ENCODE data around the gene ZBED5.
"Not testable (repeated sequence)": the region's sequence is repeated elsewhere in the genome, so short reads cannot be mapped to it uniquely, and the experiment has no call there.

Gene ZBED5

GRCh38 chr11:10838083-10838482, 19.8 kb downstream of the ZBED5 start:
- DNase-seq (ENCODE audit: low spot score), result no peak

GRCh38 chr11:10836884-10837283, 21.0 kb downstream of the ZBED5 start:
- not testable (repeated sequence) for DNase-seq (ENCODE audit: low spot score)

- DNase-seq (ENCODE audit: low spot score), result no peak
Measured at GRCh38 chr11:10829139-10829538, 28.7 kb downstream of the ZBED5 start.

- DNase-seq (ENCODE audit: low spot score), result no peak
Measured at GRCh38 chr11:10828402-10828801, 29.5 kb downstream of the ZBED5 start.

GRCh38 chr11:10824888-10825287, 33.0 kb downstream of the ZBED5 start:
- DNase-seq (ENCODE audit: low spot score), result no peak

- no peak for DNase-seq (ENCODE audit: low spot score)
Measured at GRCh38 chr11:10823152-10823579, 34.7 kb downstream of the ZBED5 start.

- DNase-seq (ENCODE audit: low spot score), result not testable (repeated sequence)
Measured at GRCh38 chr11:10822491-10822890, 35.4 kb downstream of the ZBED5 start.

- no peak for DNase-seq (ENCODE audit: low spot score)
Measured at GRCh38 chr11:10818594-10818993, 39.3 kb downstream of the ZBED5 start.

GRCh38 chr11:10813945-10814344, 43.9 kb downstream of the ZBED5 start:
- DNase-seq (ENCODE audit: low spot score), result peak; percentile 31

GRCh38 chr11:10809373-10810160, 48.3 kb downstream of the ZBED5 start:
- DNase-seq (ENCODE audit: low spot score), result peak; percentile 39

GRCh38 chr11:10808553-10809372, 49.1 kb downstream of the ZBED5 start, which contains the start of gene EIF4G2:
Gene EIF4G2, minus strand, starts transcription at chr11:10808926.
- DNase-seq (ENCODE audit: low spot score), result peak; percentile 99

- DNase-seq (ENCODE audit: low spot score), result no peak
Measured at GRCh38 chr11:10808235-10808552, 49.7 kb downstream of the ZBED5 start.

- DNase-seq (ENCODE audit: low spot score), result peak; percentile 24
Measured at GRCh38 chr11:10807493-10808234, 50.2 kb downstream of the ZBED5 start.

GRCh38 chr11:10806206-10806605, 51.6 kb downstream of the ZBED5 start:
- DNase-seq (ENCODE audit: low spot score), result no peak

GRCh38 chr11:10805741-10806140, 52.1 kb downstream of the ZBED5 start:
- DNase-seq (ENCODE audit: low spot score), result no peak

GRCh38 chr11:10803676-10804075, 54.2 kb downstream of the ZBED5 start:
- DNase-seq (ENCODE audit: low spot score), result no peak
